Vagina (tissue), 2 donors: ENCODE results near the gene ARHGAP8. TPM values are rescaled to one million over a fixed set of nuclear protein-coding genes. Genes with fewer than 3 reads are reported as not detected.
A peak's percentile ranks its signal among the peaks of the same experiment; 100 is the strongest.

Experiments used
- DNase-seq, 2 donors: peaks; one replicate each; pipeline ENCODE4 v3.0.0-alpha.2; 2017; ENCODE audit errors: extremely low spot score in 2 of 2
- H3K27ac ChIP-seq: fragments of 200-600 bp; sonication (generic); one replicate; pipeline ENCODE4 v1.5.1; 2019
- H3K27me3 ChIP-seq: fragments of 200-600 bp; sonication (generic); one replicate; pipeline ENCODE4 v1.5.1; 2019
- H3K36me3 ChIP-seq, 2 donors: fragments of 200-600 bp; sonication (generic); one replicate each; pipeline ENCODE4 v1.5.1; 2017 to 2019
- H3K4me1 ChIP-seq: fragments of 200-600 bp; sonication (generic); one replicate; pipeline ENCODE4 v1.5.1; 2019
- H3K4me3 ChIP-seq, 2 donors: fragments of 200-600 bp; sonication (generic); 1 replicate in 1 of 2; 2 replicates in 1 of 2; pipeline ENCODE4 v1.5.1; 2016 to 2019
- H3K9me3 ChIP-seq: fragments of 200-600 bp; sonication (generic); one replicate; pipeline ENCODE4 v1.5.1; 2019
- CTCF ChIP-seq, 3 experiments: fragments of 450-650 bp in 2 of 3; fragments of 200-600 bp in 1 of 3; sonication (generic) in 1 of 3; IDR thresholded peaks; one replicate each; pipeline ENCODE4 v1.5.1; 2017 to 2019; ENCODE audit warnings: antibody characterized with exemption in 3 of 3, mild to moderate bottlenecking in 2 of 3, moderate library complexity in 2 of 3
- POLR2A ChIP-seq, 2 donors: fragments of 450-650 bp; IDR thresholded peaks; one replicate each; pipeline ENCODE4 v1.6.1; 2017; ENCODE audit warnings: antibody characterized with exemption in 2 of 2, mild to moderate bottlenecking in 2 of 2, moderate library complexity in 2 of 2
- POLR2AphosphoS5 ChIP-seq, 2 donors: sonication (generic); formaldehyde crosslinking; IDR thresholded peaks; one replicate each; pipeline ENCODE4 v1.9.0; 2017; ENCODE audit warnings: antibody characterized with exemption in 2 of 2, mild to moderate bottlenecking in 2 of 2, low read depth in 1 of 2; ENCODE audit not compliant: insufficient read depth in 1 of 2
- intact Hi-C: fragments of 100-400 bp; cut with DNase I; formaldehyde crosslinking; loops from one replicate; pipeline ENCODE4 v1.15.1; 2023
- total RNA-seq: library from RNA; depleted of rRNA; stranded (reverse); fragments of >200 nt; gene quantifications from one replicate; pipeline ENCODE4 v1.2.3, GENCODE V29; 2016

Gene ARHGAP8
- 9.3 TPM for total RNA-seq

- H3K4me1 ChIP-seq, result peaks cover 15% of the 10 kb centered on the region
- H3K27me3 ChIP-seq, result no peaks in the 10 kb centered on the region
Observed at GRCh38 chr22:44752285-44753188, at the start of gene ARHGAP8. TSS of gene ARHGAP8 (plus strand) at chr22:44752575. CDS start at chr22:44786528, 33,953 bp downstream.

GRCh38 chr22:44703255-44703870, 49.0 kb upstream of the ARHGAP8 start:
- no peaks in the 10 kb centered on the region for H3K36me3 ChIP-seq
- H3K27ac ChIP-seq, result peak overlapping the region; percentile 80

More at GRCh38 chr22:44752285-44753188, at the start of gene ARHGAP8:
- intact Hi-C loops, result no loop called here
- Histone ChIP-seq H3K4me3 (peak within 1 kb of the TSS; percentile 35 to 39), H3K27ac (no peak within 1 kb of the TSS), H3K9me3 (no peaks in the 10 kb centered on the region), H3K36me3 (no peaks in the 10 kb centered on the region)
- no peak for DNase-seq
- TF ChIP-seq CTCF (IDR thresholded peaks at IDR 0.05) (no peak), POLR2A (IDR thresholded peaks at IDR 0.05) (no peak), POLR2AphosphoS5 (IDR thresholded peaks at IDR 0.05; ENCODE audit: insufficient read depth in 1 of 2, low read depth in 1 of 2) (no peak)

GRCh38 chr22:44704159-44705021, 48.0 kb upstream of the ARHGAP8 start:
- Histone ChIP-seq H3K27ac (peak overlapping the region; percentile 80), H3K9me3 (no peaks in the 10 kb centered on the region), H3K27me3 (no peaks in the 10 kb centered on the region), H3K4me1 (peaks cover 49% of the 10 kb centered on the region), H3K36me3 (no peaks in the 10 kb centered on the region), H3K4me3 (no peak overlapping the region)
- DNase-seq, result no peak
- intact Hi-C loops, result no loop called here
- TF ChIP-seq POLR2A (IDR thresholded peaks at IDR 0.05) (no peak), CTCF (IDR thresholded peaks at IDR 0.05) (no peak), POLR2AphosphoS5 (IDR thresholded peaks at IDR 0.05; ENCODE audit: insufficient read depth in 1 of 2, low read depth in 1 of 2) (no peak)

More at GRCh38 chr22:44703255-44703870, 49.0 kb upstream of the ARHGAP8 start:
- TF ChIP-seq POLR2AphosphoS5 (IDR thresholded peaks at IDR 0.05; ENCODE audit: insufficient read depth in 1 of 2, low read depth in 1 of 2) (no peak), CTCF (IDR thresholded peaks at IDR 0.05) (no peak), POLR2A (IDR thresholded peaks at IDR 0.05) (no peak)
- H3K9me3 ChIP-seq, result no peaks in the 10 kb centered on the region
- peaks cover 59% of the 10 kb centered on the region for H3K4me1 ChIP-seq
- peak overlapping the region; percentile 69 to 74 for H3K4me3 ChIP-seq
- H3K27me3 ChIP-seq, result no peaks in the 10 kb centered on the region
- intact Hi-C loops, result no loop called here
- no peak for DNase-seq

GRCh38 chr22:44705022-44705297, 47.4 kb upstream of the ARHGAP8 start:
- intact Hi-C loops, result no loop called here
- no peak for DNase-seq
- H3K27ac ChIP-seq, result no peak overlapping the region
- H3K4me3 ChIP-seq, result no peak overlapping the region
- no peak for TF ChIP-seq POLR2AphosphoS5 (IDR thresholded peaks at IDR 0.05; ENCODE audit: insufficient read depth in 1 of 2, low read depth in 1 of 2)
- no peak for TF ChIP-seq CTCF (IDR thresholded peaks at IDR 0.05)
- no peak for TF ChIP-seq POLR2A (IDR thresholded peaks at IDR 0.05)
- H3K36me3 ChIP-seq, result no peaks in the 10 kb centered on the region
- H3K9me3 ChIP-seq, result no peaks in the 10 kb centered on the region
- peaks cover 49% of the 10 kb centered on the region for H3K4me1 ChIP-seq
- no peaks in the 10 kb centered on the region for H3K27me3 ChIP-seq
